MM.1S (cell line): ENCODE data around the gene TMEM25.
"Not testable (repeated sequence)": the region's sequence is repeated elsewhere in the genome, so short reads cannot be mapped to it uniquely, and the experiment has no call there.

Source experiments
- DNase-seq: peaks from one replicate; pipeline ENCODE4 v3.0.0-alpha.2; 2015
- H2AFZ ChIP-seq: fragments of 300-600 bp; sonication (generic); 2 replicates; pipeline ENCODE4 v1.6.0; 2016; ENCODE audit warnings: antibody characterized with exemption, low read length
- H3F3A ChIP-seq: fragments of 300-600 bp; sonication (generic); 2 replicates; pipeline ENCODE4 v1.6.1; 2016; ENCODE audit warnings: mild to moderate bottlenecking, antibody characterized with exemption, low read length, moderate library complexity, mixed read lengths; ENCODE audit not compliant: insufficient read depth
- H3K27ac ChIP-seq: fragments of 300-600 bp; sonication (generic); 2 replicates; pipeline ENCODE4 v1.5.1; 2016; ENCODE audit warnings: mild to moderate bottlenecking, low read length
- H3K27me3 ChIP-seq: fragments of 300-600 bp; sonication (generic); replicated peaks from 2 replicates; pipeline ENCODE4 v1.6.0; 2016; ENCODE audit warnings: low read length; ENCODE audit not compliant: insufficient read depth
- H3K36me3 ChIP-seq: fragments of 300-600 bp; sonication (generic); replicated peaks from 2 replicates; pipeline ENCODE4 v1.6.1; 2016; ENCODE audit warnings: mild to moderate bottlenecking, low read length, mixed read lengths; ENCODE audit not compliant: insufficient read depth
- H3K4me1 ChIP-seq: fragments of 300-600 bp; sonication (generic); 2 replicates; pipeline ENCODE4 v1.6.1; 2016; ENCODE audit warnings: low read length, mixed read lengths
- H3K4me2 ChIP-seq: fragments of 300-600 bp; sonication (generic); 2 replicates; pipeline ENCODE4 v1.6.0; 2016; ENCODE audit warnings: low read depth, low read length
- H3K4me3 ChIP-seq: fragments of 300-600 bp; sonication (generic); 2 replicates; pipeline ENCODE4 v1.5.1; 2016; ENCODE audit warnings: low read length, mixed read lengths
- H3K79me2 ChIP-seq: fragments of 300-600 bp; sonication (generic); 2 replicates; pipeline ENCODE4 v1.6.1; 2016; ENCODE audit warnings: mixed run types, low read length, mixed read lengths
- H3K9ac ChIP-seq: fragments of 300-600 bp; sonication (generic); 2 replicates; pipeline ENCODE4 v1.6.1; 2016; ENCODE audit warnings: low read length, mixed read lengths
- H3K9me2 ChIP-seq: fragments of 300-600 bp; sonication (generic); replicated peaks from 2 replicates; pipeline ENCODE4 v1.6.1; 2016; ENCODE audit warnings: mild to moderate bottlenecking, low read length, mixed read lengths; ENCODE audit not compliant: insufficient read depth
- H3K9me3 ChIP-seq: fragments of 300-600 bp; sonication (generic); replicated peaks from 2 replicates; pipeline ENCODE4 v1.6.1; 2016; ENCODE audit warnings: mild to moderate bottlenecking, low read length, mixed read lengths; ENCODE audit not compliant: insufficient read depth
- H4K20me1 ChIP-seq: fragments of 300-600 bp; sonication (generic); 2 replicates; pipeline ENCODE4 v1.6.1; 2016; ENCODE audit warnings: mild to moderate bottlenecking, low read length, moderate library complexity, mixed read lengths; ENCODE audit not compliant: insufficient read depth
- EZH2 ChIP-seq: fragments of 300-600 bp; sonication (generic); optimal IDR thresholded peaks from 2 replicates; pipeline ENCODE3; 2017; ENCODE audit warnings: low read depth, mild to moderate bottlenecking, antibody characterized with exemption, low read length, mixed read lengths
- EZH2phosphoT487 ChIP-seq: fragments of 300-600 bp; sonication (generic); IDR thresholded peaks from 2 replicates; pipeline ENCODE4 v1.6.1; 2018; ENCODE audit warnings: antibody characterized with exemption, low read length
- TF ChIP-seq, protein P1 (sequence below): fragments of 300-600 bp; sonication (generic); IDR thresholded peaks from 2 replicates; pipeline ENCODE4 v1.5.1; 2016; ENCODE audit warnings: antibody characterized with exemption, low read length, mixed read lengths

Gene TMEM25

GRCh38 chr11:118572061-118572980 is 41.3 kb downstream of the TMEM25 start, which contains the start of gene ARCN1:
Gene ARCN1, plus strand, starts transcription at chr11:118572409. Its CDS starts 139 bp downstream, at chr11:118572548.
- peak within 1 kb of the TSS; percentile 78 for H3K27ac ChIP-seq
- H2AFZ ChIP-seq: peak within 1 kb of the TSS; percentile 92
- H4K20me1 ChIP-seq: peaks cover 30% of the 10 kb centered on the region
- H3K9me3 ChIP-seq: no peaks in the 10 kb centered on the region
- no peaks in the 10 kb centered on the region for H3K27me3 ChIP-seq
- H3K36me3 ChIP-seq: no peaks in the 10 kb centered on the region
- peak within 1 kb of the TSS; percentile 99 for H3K9ac ChIP-seq
- TF ChIP-seq EZH2 (no peak), EZH2phosphoT487 (no peak)
- TF ChIP-seq, protein P1, sequence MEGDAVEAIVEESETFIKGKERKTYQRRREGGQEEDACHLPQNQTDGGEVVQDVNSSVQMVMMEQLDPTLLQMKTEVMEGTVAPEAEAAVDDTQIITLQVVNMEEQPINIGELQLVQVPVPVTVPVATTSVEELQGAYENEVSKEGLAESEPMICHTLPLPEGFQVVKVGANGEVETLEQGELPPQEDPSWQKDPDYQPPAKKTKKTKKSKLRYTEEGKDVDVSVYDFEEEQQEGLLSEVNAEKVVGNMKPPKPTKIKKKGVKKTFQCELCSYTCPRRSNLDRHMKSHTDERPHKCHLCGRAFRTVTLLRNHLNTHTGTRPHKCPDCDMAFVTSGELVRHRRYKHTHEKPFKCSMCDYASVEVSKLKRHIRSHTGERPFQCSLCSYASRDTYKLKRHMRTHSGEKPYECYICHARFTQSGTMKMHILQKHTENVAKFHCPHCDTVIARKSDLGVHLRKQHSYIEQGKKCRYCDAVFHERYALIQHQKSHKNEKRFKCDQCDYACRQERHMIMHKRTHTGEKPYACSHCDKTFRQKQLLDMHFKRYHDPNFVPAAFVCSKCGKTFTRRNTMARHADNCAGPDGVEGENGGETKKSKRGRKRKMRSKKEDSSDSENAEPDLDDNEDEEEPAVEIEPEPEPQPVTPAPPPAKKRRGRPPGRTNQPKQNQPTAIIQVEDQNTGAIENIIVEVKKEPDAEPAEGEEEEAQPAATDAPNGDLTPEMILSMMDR: no peak
- peaks cover 51% of the 10 kb centered on the region for H3K79me2 ChIP-seq
- peaks cover 10% of the 10 kb centered on the region; the same call in 1 of the 2 replicates for H3K4me1 ChIP-seq
- H3K4me2 ChIP-seq: peak within 1 kb of the TSS; percentile 91
- DNase-seq: peak; percentile 77
- no peaks in the 10 kb centered on the region for H3K9me2 ChIP-seq
- H3K4me3 ChIP-seq: peak within 1 kb of the TSS; percentile 100
- H3F3A ChIP-seq: peaks cover 12% of the 10 kb centered on the region; the same call in 1 of the 2 replicates

GRCh38 chr11:118572981-118573550 is 42.1 kb downstream of the TMEM25 start:
- Histone ChIP-seq H3F3A (peaks cover 8% of the 10 kb centered on the region; the same call in 1 of the 2 replicates), H4K20me1 (peaks cover 34% of the 10 kb centered on the region), H3K79me2 (peaks cover 58% of the 10 kb centered on the region), H3K36me3 (no peaks in the 10 kb centered on the region), H3K4me1 (peaks cover 10% of the 10 kb centered on the region; the same call in 1 of the 2 replicates), H3K9me3 (no peaks in the 10 kb centered on the region), H3K4me3 (peak overlapping the region; percentile 100), H3K9me2 (no peaks in the 10 kb centered on the region), H3K9ac (peak overlapping the region; percentile 99), H3K27ac (peak overlapping the region; percentile 78; the same call in 1 of the 2 replicates), H2AFZ (peak overlapping the region; percentile 92), H3K4me2 (peak overlapping the region; percentile 91), H3K27me3 (no peaks in the 10 kb centered on the region)
- peak; percentile 28 for DNase-seq
- TF ChIP-seq, protein P1: no peak
- no peak for TF ChIP-seq EZH2
- TF ChIP-seq EZH2phosphoT487: no peak

GRCh38 chr11:118574636-118575035 is 43.6 kb downstream of the TMEM25 start:
- H3K79me2 ChIP-seq: peaks cover 72% of the 10 kb centered on the region
- H3K9ac ChIP-seq: no peak overlapping the region
- H3K27ac ChIP-seq: no peak overlapping the region
- no peaks in the 10 kb centered on the region; the same call in 1 of the 2 replicates for H3K36me3 ChIP-seq
- TF ChIP-seq EZH2phosphoT487: no peak
- TF ChIP-seq, protein P1: no peak
- TF ChIP-seq EZH2: no peak
- no peak for DNase-seq
- no peaks in the 10 kb centered on the region for H3K9me2 ChIP-seq
- peaks cover 37% of the 10 kb centered on the region for H4K20me1 ChIP-seq
- H3K4me2 ChIP-seq: no peak overlapping the region
- no peak overlapping the region for H3K4me3 ChIP-seq
- H3K4me1 ChIP-seq: peaks cover 10% of the 10 kb centered on the region; the same call in 1 of the 2 replicates
- no peaks in the 10 kb centered on the region for H3K27me3 ChIP-seq
- peaks cover 8% of the 10 kb centered on the region; the same call in 1 of the 2 replicates for H3F3A ChIP-seq
- no peaks in the 10 kb centered on the region for H3K9me3 ChIP-seq
- no peak overlapping the region for H2AFZ ChIP-seq

- H2AFZ ChIP-seq, H3K36me3 ChIP-seq, H3K9ac ChIP-seq, H3K4me1 ChIP-seq, DNase-seq, H3K4me2 ChIP-seq, H3K27ac ChIP-seq, H3K9me2 ChIP-seq, H3K27me3 ChIP-seq, H3F3A ChIP-seq, H3K9me3 ChIP-seq, H3K4me3 ChIP-seq: not testable (repeated sequence)
- Histone ChIP-seq H3K79me2 (peaks cover 90% of the 10 kb centered on the region), H4K20me1 (peaks cover 43% of the 10 kb centered on the region)
Measured at GRCh38 chr11:118577995-118578394, 47.0 kb downstream of the TMEM25 start.
